ENCODE results near the gene DGAT2.

DGAT2 gene

DNA sequence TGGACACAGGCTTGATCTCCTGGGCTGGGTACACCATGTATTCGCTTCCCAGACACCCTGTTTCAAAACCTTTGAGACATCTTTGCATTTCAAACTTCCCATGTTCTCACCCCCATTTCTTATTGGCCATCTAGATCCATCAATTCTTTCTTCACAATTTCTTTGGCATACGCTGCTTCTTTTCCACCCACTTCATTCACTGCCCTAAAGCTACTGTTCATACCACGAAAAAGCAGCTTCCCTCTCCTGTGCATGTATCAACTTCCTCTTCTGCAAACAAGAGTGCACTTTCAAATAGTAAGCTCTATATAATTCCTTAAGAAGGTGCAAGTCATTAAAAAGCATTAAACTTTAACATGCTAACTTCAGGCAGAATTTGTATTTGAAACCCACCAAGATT, 67.8 kb downstream of the DGAT2 start:
- DNase-seq = no peak

DNA sequence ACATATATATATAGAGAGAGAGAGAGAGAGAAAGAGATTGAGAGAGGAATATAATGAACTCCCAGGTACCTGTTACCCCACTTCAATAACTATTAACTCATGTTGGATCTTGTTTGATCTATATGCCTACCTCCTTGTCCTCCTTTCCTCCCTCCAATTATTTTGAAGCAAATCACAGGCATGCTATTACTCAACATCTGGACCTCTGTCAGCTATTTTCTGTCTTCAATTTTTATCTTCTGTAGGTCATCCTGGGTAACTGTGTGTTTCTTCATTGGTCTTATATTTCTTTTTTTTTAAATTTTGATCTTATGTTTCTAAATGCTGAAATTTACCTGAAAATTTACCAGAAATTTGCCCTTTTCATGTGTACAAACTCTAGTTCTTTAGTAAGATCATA, 71.3 kb downstream of the DGAT2 start:
- DNase-seq = no peak

DNA sequence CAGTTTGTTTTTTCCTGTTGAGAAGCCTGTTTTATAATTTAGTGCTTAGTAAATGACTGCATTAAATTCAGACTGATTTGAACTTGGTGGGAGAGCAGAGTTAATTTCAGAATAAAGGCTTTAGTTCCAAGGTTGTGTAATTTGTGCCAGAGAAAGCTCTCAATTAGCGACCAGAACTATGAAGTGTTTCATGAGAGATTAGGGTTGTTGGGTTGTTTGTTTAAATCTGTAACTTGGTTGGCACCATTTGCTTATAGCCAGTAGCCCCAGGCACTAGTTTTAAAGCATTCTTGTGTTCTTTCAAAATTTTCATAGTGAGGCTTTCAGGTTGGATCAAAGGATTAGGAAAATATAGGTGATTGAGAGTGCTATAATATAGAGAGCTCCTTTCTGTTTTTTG, 71.9 kb downstream of the DGAT2 start:
- DNase-seq = no peak

DNA sequence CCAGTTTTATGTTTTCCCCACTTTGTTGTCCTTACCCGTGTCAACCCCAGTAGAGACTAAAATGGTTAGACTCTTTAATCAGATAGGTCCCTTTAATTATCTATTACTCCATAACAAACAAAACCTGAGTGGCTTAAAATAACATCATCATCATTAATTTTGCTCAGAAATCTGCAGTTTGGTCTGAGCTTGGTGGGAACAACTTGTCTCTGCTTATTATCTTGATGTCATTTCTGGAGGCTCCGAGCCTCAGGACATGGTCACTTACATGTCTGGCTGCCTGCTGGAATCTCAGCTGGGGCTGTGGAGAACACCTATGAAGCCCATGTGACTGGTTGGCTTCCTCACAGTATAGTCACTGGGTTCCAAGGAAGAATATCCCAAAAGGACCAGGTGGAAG, 73.2 kb downstream of the DGAT2 start:
- no peak for DNase-seq

DNA sequence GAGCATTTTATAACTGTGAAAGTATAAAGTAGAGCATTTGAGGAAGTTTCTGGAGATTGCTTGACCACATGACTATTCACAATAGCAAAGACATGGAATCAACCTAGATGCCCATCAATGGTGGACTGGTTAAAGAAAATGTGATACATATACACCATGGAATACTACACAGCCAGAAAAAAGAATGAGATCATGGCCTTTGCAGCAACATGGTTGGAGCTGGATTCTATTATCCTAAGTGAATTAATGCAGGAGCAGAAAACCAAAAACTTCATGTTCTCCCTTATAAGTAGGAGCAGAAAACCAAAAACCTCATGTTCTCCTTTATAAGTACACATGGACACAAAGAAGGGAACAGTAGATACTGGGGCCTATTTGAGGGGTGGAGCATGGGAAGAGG, 76.7 kb downstream of the DGAT2 start:
- DNase-seq = no peak

DNA sequence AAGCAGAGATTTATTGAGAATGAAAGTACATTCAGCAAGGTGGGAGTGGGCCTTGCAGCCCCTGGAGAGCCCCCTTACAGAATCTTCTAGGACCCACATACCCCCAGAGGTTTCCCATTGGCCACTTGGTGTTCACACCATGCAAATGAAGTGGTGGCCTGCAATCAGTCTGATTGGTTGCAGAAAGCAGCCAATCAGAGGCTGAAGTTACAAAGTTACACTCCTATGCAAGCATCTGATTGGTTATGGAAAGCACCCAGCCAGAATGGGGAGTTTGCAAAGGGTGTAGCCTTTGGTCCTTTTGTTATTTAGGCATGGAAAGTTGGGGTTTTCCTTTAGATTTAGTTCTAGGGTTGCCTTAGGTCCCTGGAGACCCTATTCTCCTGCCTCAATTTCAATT, 81.3 kb downstream of the DGAT2 start:
- no peak for DNase-seq

DNA sequence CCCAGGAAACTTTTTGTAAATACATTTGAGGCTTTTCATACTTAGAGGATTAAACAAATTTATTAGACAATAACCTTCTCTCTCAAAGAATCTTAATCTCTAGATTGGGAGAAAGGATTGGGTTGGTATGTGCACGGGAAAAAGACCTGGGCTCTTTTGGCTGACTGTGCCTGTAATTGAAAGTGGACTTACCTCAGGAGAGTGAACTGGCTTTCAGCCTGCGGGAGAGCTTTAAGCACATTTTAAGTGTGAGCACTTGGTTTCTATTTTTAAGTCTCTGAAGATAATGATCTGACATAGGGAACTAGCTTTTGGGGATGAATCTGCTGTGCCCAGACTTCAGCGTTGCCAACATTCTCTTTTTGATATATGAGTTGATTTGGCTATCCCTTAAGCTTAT, 82.2 kb downstream of the DGAT2 start:
- no peak for DNase-seq

Measured in activated CD8-positive, alpha-beta memory T cell treated with anti-CD3 and anti-CD28 coated beads, Interleukin-2, amount 50 U/mL, for 48 hours (primary cell).